GM21825 (cell line): ENCODE measurements around the gene CD7.
A peak's percentile ranks its signal among the peaks of the same experiment; 100 is the strongest.
"Not testable (repeated sequence)": the region's sequence is repeated elsewhere in the genome, so short reads cannot be mapped to it uniquely, and the experiment has no call there.

Source experiments
- ATAC-seq: cut with Tn5 transposase; IDR thresholded peaks from one replicate; pipeline ENCODE4 v1.9.1; 2021; ENCODE audit warnings: mild to moderate bottlenecking, moderate library complexity; ENCODE audit not compliant: unreplicated experiment

The CD7 gene

GRCh38 chr17:82317394-82318168 is at the start of gene CD7:
Gene CD7, minus strand, starts transcription at chr17:82317608. Its CDS starts 113 bp downstream, at chr17:82317495.
- ATAC-seq = no peak

- ATAC-seq = no peak
Measured at GRCh38 chr17:82366749-82367148, 49.3 kb upstream of the CD7 start.

- no peak for ATAC-seq
Measured at GRCh38 chr17:82365606-82366295, 48.3 kb upstream of the CD7 start.

GRCh38 chr17:82361885-82362633 is 44.7 kb upstream of the CD7 start:
- no peak for ATAC-seq

GRCh38 chr17:82359451-82360074 is 42.2 kb upstream of the CD7 start:
- not testable (repeated sequence) for ATAC-seq

- ATAC-seq = no peak
Measured at GRCh38 chr17:82358465-82359350, 41.3 kb upstream of the CD7 start, which contains the start of gene TEX19. Gene TEX19, plus strand, starts transcription at chr17:82359247. Its CDS starts 2,904 bp downstream, at chr17:82362151.

GRCh38 chr17:82357394-82357793 is 40.0 kb upstream of the CD7 start:
- no peak for ATAC-seq

GRCh38 chr17:82356845-82357355 is 39.5 kb upstream of the CD7 start:
- ATAC-seq = no peak

GRCh38 chr17:82355770-82356427 is 38.5 kb upstream of the CD7 start:
- no peak for ATAC-seq

GRCh38 chr17:82354804-82355308 is 37.4 kb upstream of the CD7 start:
- no peak for ATAC-seq

- ATAC-seq = no peak
Measured at GRCh38 chr17:82353484-82353883, 36.1 kb upstream of the CD7 start.

GRCh38 chr17:82351713-82352488 is 34.5 kb upstream of the CD7 start:
- ATAC-seq = no peak

GRCh38 chr17:82351254-82351712 is 33.9 kb upstream of the CD7 start:
- ATAC-seq = peak; percentile 47

- ATAC-seq = no peak
Measured at GRCh38 chr17:82350182-82351030, 33.0 kb upstream of the CD7 start.

- no peak for ATAC-seq
Measured at GRCh38 chr17:82349287-82349701, 31.9 kb upstream of the CD7 start.

- ATAC-seq = no peak
Measured at GRCh38 chr17:82348866-82349265, 31.5 kb upstream of the CD7 start.

- no peak for ATAC-seq
Measured at GRCh38 chr17:82348434-82348833, 31.0 kb upstream of the CD7 start.
